GM21515 (cell line): ENCODE data around the gene PKNOX2.

Experiments
- ATAC-seq: cut with Tn5 transposase; IDR thresholded peaks from one replicate; pipeline ENCODE4 v1.9.1; 2021; ENCODE audit not compliant: unreplicated experiment

PKNOX2 gene

GRCh38 chr11:125332821-125333220, 168.3 kb downstream of the PKNOX2 start:
- no peak for ATAC-seq

DNA sequence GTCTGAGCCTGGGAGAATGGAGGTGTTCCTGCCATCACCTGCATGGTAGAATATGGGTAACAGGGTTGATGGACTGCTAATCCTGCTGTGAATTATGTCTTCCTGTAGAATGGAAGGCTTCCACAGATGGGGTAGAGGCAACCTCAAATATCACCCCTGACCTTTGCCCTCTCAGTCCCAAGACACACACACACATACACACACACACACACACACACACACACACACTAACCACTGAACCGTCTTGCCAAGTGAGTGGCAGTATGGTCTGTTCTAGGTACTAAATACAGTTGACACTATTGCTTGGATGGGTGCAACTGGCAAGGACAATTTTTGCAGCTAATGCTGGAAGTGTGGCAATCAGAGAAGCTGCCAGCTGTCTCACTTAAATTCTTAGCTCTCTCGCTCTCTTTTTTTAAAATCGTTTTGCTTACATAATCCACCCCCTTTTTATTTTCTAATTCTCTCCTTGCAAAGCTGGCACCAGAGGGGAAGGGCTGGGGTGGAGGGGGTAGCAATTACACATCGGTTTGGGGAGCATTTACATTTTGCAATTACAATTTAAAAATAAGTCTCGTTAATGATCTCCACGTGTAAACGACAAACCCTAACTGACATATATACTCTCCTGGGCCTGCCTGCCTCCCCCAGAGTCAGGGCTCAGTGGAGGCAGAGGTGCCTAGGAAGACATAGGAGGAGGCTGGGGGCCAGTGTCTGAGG, 169.0 kb downstream of the PKNOX2 start:
- ATAC-seq = no peak

GRCh38 chr11:125335106-125335505, 170.6 kb downstream of the PKNOX2 start:
- no peak for ATAC-seq

DNA sequence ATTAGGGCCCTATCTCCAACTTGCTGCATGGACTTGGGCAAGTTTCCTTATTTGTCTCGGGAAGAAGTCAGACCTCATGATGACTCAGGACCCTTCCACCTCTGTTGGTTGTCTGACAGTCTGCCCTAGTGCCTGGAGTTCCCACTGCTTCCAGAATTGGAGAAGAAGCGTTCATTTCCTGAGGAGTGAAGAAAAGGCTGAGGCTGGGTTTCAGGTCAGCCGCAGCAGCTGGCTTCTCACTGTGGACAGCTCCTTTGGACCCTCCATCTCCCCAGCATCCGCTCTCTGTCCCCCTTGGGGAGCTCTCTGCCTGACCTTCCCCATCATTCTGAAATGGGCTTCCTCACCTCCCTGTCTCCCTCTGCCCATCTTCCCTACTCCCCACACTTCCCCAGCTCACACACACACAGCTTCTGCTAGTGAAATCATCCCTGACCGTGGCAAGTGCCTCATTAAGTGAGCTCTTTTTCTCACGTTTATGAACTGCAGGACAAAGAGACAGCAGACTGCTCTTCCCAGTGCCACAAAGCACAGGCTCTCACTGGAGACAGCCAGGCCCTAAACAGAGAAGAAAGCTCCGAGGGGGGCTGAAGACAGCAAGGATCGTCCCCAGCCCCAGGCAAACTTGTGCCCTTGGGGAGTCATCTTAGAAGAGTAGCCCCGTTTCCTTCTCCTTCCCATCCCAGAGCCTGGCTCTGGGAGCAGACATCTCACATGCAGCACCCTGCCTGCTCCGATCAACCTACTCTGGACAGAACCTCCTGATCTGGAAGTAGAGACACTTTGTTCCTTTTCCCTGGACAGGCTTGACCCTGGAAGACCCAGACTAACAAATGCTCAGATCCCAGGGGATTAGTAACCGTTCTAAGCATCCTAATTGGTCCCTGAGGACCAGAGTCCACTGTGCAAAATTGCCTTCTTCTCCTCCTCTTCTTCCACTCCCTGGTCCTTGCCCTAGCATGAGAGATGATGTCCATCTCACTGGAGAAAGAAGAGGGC, 173.6 kb downstream of the PKNOX2 start:
- no peak for ATAC-seq

DNA sequence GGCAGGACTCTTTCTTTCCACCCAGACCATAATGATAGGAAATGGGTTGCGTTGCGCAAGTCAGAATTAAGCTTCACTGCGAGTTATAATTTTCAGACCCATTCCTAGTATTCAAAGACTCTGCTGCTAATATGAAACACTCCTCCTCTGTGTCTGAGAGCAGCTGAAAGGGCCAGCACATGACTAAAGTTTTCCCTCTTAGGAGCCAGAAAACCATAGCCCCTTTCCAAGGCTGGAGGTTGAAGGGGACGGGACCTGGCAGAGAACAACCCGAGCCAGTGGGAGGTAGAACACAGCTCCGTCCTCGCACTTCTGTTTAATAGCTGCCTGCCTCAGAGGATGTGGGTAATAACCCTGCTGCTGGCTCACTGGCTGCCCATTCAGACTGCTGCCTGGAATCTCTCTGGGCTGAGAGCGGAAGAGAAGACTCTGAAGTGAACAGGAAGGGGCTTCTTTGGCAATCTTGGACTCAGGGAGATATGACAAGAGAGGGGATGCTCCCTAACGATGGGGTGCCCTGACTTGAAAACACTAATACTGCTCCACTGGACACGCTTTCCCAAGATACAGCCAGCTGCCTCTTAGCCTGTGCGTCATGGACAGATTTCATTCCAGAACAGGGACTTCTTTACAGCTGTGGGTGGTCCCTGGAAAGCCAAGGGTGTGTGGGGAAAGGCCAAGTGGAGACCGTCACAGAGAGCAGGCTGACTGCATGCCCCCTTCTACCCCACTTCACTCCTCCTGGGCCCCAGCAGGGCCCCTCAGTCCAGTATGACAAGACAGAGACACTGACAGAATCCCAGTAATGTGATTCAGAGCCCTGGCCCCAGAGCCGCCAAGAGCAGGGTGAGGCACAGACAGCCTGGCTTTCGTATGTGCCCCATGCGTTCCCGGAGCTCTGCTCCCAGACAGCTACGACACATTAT, 174.6 kb downstream of the PKNOX2 start:
- ATAC-seq = no peak

GRCh38 chr11:125341676-125342075, 177.1 kb downstream of the PKNOX2 start:
- ATAC-seq = no peak

- ATAC-seq = no peak
Observed at GRCh38 chr11:125342281-125342930, 177.9 kb downstream of the PKNOX2 start.

DNA sequence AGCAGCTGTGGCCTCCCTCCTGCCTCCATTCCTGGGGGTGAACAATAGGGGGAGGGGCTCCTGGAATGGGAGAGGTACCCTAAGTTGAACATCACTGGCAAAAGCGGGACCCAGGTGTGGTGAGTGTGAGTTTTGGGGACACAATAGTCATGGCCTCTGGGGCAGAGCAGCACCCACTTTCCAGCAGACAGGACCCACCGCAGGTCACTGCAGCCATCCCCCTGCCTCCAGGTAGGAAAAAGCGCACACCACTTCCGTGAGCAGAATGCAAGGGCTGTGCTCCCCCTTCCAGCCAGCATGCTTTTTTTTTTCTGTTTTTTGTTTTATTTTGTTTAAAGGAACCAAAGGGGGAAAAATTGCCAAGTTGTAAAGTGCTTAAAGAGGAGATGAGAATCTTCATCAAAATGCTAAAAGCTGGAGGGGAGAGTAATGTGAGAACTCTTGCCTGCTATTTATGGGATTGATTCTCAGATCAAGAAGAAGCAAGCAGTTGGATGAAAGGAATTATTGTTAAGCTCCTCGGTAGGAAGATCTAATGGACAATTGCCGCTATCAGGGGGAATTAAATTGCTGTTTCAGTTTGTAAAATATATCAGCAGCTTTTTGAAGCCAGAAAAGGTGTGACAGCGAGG, 178.7 kb downstream of the PKNOX2 start:
- ATAC-seq = no peak

GRCh38 chr11:125343718-125344131, 179.2 kb downstream of the PKNOX2 start:
- ATAC-seq = no peak

DNA sequence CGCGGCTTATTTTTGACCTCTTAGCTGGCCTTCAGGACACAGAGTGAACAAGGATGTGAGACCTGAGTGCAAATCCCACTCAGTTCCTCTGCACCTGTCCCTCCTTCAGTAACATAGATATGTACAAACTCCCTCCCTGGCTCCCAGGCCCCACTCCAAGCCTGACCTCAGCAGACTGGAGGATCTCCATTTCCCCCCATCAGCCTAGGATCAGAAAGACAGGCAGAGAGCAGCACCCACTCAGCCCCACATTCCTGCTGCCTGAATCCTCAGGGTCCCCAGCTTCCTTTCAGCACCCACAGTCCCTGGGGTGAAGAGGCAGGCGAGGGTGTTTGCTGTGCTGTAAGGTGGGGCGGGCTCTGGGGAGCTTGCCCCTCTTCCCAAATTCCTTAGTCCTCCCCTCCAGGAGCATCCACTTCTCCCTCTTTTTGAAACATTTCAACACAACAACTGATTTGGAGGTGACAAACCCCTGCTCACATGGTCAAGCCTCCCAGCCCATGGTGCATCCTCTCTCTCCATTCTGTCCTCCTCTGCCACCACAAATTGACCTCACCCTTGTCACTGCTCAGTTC, 180.4 kb downstream of the PKNOX2 start:
- ATAC-seq = no peak

GRCh38 chr11:125345421-125346178, 181.0 kb downstream of the PKNOX2 start:
- no peak for ATAC-seq

DNA sequence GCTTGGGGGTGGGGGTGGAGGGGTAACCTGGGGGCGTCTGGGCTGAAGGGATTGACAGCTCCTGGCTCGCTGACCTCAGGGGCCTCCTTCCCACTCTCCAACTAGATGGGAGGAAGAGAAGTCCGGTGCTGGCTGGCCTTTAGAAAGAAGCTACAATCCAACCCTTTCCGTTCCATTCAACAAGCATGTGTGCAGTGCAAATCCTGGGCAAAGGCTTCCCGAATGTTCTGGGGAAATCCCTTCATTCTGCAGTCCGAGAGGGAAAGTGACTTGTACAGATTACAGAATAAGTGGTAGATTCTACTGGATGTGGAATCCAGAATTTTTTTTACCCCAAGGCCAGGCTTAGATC, 181.6 kb downstream of the PKNOX2 start:
- no peak for ATAC-seq

DNA sequence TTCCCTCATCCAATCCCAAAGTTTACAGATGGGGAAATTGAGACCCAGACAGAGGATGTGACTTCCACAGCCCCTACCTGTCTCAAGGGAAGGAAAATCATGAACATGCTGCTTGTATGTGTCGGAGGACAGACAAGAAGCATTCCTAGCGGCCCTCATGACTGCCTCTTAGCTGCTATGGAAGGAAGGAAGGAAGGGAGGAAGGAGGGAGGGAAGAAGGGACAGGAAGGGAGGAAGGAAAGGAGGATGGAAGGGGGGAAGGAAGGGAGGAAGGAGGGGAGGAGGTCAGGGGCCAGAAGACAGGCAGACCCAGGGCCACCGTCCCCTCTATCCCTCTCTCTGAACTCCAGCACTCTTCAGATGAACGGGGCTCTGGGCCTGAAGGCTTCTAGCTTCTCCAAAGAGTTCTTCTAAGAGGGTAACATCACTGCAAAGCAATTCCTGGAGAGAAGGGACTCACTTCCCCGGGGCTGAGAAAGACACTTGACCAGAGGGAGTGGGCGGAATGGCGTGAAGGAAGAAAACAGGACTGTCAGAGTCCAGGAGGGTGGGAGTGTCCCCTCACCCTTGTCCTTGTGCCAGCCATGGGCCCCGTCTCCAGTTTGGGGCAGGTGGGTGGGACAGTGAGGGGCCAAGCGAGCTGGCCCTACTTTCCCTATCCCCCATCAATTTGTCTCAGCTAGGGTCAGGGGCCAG, 182.2 kb downstream of the PKNOX2 start:
- no peak for ATAC-seq

- ATAC-seq = no peak
Observed at GRCh38 chr11:125347261-125347585, 182.7 kb downstream of the PKNOX2 start.

GRCh38 chr11:125348141-125348651, 183.6 kb downstream of the PKNOX2 start:
- ATAC-seq = no peak

- ATAC-seq = no peak
Observed at GRCh38 chr11:125348674-125349309, 184.2 kb downstream of the PKNOX2 start.

- no peak for ATAC-seq
Observed at GRCh38 chr11:125350206-125351032, 185.9 kb downstream of the PKNOX2 start.
